HG02885 (cell line): ENCODE results near the gene PSMB9.

ENCODE experiments used
- ATAC-seq: cut with Tn5 transposase; IDR thresholded peaks from one replicate; pipeline ENCODE4 v1.9.1; 2021; ENCODE audit warnings: mild to moderate bottlenecking; ENCODE audit not compliant: unreplicated experiment, poor library complexity

The PSMB9 gene

DNA sequence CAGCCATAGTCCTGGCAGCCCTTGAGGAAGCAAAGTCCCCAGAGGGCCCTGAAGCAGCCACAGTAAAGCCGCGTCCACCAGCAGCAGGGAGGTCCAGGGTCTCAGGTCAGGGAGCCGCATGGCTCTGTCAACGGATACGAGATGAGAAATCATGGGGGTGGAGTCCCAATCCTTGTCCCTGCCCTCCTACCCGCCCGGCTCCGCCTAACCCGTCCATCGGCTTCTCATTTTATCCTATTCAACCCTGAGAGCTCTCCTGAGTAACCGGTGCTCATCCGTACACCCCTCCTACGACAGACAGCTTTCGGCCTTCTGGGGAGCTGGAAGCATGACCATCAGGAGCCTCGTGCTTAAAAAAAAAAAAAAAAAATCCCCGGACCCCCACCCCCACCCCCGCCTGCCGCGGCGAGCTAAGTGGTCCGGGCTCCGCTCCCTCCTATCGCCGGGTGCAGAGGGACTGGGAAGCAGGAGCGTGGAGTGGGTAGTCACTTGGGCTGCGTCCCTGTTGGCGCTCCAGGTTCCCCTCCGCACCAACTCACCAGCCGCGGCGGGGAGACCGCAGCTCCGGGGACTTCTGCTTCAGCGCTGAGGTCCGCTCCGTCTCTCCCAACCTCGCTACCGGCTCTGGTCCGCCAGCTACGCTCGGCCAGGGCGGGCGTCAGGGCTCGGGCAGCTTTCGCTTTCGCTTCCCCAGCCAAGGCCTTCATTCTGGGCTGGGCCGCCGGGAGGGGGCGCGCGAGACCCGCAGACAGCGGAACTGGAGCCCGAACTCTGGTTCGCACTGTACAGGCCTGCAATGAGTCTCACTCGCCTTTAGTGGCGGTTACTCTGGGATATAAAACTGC is 15.7 kb upstream of the PSMB9 start, which contains the start of gene TAP2:
Gene TAP2, minus strand, starts transcription at position 626 of the 845 bp plus-strand sequence. Its CDS starts 506 bp downstream, at position 120.
- peak; percentile 81 for ATAC-seq

DNA sequence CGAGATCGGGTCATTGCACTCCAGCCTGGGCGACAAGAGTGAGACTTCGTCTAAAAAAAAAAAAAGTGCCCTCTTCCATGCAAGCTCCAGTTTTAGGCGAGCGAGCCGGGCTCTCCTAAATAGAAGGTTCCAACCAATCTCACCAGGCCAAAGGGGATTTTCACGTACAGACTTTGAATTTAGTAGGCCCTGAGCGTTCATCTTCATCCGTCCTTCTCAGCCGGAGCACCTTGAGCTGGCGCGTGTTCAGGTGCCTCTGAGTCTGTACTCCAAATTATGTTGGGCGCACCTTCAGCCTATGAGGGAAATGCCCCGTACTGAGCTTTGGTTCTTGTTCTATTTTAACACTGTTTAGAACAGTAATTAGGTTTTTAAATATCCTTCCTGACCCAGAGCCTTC is 14.6 kb upstream of the PSMB9 start:
- ATAC-seq, result no peak

DNA sequence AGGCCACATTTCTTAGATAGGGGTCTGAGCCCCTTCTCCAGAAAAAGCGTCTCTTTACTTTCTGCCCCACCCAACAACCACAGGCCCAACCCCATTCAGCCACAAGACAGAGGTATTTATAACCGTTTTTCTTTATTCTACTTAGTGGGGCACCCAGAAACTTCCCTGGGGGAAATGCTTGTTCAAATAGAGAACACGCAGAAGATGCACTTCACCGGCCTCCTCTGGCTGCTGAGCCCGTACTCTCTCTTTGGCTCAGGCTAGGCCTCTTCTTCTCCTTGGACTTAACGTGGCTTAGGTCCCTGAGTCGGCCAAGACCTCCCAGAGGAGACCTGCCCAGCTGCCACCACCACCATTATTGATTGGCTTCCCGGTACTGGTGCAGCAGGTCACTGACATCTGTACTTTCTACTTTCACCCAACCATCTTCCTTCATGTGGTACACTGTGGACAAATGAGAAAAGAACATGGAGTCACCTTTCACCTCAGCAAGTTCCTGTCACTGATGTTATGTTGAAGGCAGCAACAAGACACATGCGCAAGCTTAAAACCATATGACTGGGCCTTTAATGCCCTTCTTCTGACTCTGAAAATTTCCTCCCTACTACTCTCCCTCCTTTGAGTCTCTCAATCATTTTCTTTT is 13.3 kb upstream of the PSMB9 start:
- no peak for ATAC-seq

DNA sequence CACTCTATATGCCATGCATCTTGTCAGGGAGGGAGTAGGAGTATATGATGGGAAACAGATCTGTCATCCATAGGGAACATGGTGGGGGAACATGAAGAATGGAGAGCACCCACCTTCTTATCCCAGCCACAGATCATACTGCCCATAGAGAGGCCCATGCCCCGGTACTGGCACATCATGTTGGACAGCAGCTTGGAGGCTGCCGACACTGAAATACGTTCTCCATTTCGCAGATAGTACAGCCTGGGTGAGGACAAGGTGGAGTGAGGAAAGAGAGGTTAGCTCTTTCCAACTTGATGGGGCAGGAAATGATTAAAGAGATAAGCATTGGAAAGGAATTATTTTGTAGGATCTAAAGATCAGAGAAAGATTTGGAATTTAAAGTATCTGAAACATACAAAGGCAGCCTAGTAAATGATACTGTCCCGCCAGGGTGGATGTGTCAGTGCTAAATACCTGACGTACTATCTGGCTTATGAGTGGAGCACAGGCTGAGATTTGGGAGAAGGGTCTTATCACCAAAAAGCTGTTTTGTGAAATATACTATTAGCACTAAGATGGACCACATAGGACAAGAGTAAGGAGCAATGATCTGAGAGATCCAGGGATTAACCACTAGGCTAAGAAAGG is 11.9 kb upstream of the PSMB9 start:
- no peak for ATAC-seq

DNA sequence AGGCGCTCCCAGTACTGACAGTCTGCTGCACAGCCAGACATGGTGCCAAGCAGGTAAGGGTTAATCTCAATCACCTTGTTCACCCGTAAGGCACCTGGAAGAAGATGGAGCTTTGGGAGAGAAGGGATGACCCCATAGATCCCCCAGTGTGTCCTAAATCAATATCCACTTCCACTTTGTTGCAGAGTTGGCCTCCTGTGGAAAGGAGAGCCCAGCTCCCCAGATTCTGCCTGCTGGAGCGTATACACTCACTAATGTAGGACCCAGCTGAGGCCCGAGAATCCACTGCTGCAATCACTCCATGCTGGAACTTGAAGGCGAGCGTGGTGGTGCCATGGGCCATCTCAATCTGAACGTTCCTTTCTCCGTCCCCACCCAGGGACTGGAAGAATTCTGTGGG is 11.3 kb upstream of the PSMB9 start:
- ATAC-seq, result no peak

DNA sequence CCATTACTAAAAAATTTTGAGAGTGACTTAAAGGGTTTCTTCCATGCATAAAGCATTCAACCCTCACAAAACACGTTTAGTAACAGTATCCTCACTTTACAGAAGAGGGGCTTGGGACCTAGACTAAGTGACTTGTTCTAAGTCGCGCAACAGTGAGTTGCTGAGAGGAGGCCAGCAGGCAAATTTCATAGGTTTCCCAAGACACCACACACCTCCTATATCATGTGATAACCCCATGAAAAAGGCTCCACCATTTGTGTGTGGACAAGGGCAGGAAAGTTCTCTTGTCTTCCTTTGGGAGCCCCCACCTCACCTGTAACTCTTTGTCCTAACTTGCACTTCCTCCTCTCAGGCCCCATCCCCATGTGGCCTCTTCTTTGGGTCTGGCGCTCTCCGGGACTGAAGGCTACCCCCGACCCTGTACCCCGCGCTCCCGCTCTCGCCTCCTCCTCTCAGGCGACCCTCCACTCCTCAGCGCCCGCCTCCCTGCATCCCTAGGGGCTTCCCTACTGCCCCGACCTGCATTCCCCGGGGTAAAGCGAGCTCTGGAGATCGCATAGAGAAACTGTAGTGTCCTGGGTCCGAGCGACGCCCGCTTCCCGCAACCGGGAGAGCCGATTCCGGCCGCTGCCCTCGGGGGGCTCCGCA is 10.5 kb upstream of the PSMB9 start:
- ATAC-seq, result no peak

DNA sequence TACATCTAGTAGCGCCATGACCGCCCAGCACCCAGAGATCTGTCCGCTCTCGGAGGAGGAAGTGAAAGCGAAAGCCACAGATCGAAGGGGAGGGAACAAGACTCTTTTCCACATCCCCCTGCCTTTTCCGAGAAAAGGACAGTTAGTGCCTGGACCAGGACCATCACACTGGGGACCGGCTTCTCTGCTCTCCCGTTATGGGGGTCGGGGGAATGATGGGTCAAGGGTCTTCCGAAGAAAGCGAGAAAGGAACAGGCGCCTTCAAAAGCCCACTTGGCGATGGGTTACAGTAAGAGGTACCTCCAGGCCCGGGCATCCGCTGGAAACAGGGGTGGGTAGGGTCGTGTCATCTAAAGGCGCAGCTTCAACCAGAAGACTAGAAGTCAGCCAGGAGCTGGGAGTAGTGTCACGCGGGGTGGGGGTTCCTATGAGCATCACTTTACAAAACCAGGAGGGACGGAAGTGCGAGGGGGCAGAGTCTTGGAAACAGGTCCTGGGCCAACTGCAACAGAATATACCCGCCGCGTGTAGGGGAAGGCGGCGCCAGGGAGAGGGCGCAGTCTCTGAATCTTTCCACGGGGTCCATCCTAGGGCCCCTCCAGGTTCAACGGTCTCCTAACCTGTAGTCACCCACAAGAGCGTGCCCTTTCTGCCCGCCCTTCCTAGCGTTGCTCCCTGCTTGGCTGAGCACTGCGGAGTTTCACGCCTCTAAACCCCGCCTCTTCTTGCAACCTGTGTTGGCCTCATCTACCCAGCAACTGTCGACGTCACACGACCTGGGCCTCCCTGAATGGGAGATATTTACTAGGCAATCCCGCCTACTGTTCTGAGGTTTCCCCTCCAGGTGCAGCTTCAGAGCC is 9.8 kb upstream of the PSMB9 start, which contains the start of gene PSMB8:
Gene PSMB8, minus strand, starts transcription at position 69 of the 860 bp plus-strand sequence. Its CDS starts 51 bp downstream, at position 18.
- peak; percentile 81 for ATAC-seq

DNA sequence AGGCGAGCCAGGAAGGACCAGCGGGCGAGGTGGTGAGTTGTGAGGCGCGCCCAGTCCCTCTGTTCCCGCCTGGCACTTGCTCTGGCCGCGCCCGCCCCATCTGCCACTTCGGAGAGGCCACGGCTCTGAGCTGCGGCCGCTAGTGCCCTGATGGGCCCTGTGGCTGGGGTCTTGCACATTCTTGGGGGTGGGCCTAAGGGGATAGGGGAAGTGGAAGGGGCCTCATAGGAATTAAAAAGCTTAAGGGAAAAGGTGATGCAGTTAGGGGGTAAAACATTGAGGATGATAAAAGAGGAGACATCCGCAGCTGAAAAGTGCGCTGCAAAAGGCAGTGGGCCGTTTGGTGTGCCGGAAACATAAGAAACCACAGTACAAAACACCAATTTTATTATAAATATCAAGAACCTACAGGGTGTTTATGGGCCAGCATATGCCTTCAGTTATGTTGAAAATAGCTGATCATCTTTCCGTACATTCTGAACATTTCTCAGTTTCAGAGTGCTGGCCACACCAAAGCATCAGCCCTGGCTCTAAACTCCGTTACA is 9.1 kb upstream of the PSMB9 start:
- ATAC-seq, result no peak

DNA sequence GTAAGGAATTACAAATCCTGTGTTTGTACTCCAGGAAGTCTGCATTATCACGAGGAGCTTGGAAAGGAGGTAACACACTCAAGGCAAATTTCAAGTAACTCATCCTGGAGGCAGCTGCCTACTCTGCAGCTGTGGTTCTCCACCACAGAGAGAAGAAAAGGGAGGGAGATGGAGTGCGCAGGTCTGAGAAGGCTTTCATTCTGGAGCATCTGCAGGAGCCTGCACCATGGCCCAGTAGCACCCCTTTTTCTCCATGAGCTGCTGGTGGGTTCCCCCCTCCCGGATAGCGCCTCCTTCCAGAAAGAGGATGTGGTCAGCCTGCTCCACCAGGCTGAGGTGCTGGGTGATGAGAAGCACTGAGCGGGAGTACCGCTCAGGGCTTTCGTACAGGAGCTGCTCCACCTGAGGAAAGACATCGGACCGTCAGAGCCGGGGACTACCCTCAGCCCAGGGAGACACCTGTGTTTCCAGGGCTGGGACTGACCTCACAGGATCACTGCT is 8.6 kb upstream of the PSMB9 start:
- no peak for ATAC-seq

DNA sequence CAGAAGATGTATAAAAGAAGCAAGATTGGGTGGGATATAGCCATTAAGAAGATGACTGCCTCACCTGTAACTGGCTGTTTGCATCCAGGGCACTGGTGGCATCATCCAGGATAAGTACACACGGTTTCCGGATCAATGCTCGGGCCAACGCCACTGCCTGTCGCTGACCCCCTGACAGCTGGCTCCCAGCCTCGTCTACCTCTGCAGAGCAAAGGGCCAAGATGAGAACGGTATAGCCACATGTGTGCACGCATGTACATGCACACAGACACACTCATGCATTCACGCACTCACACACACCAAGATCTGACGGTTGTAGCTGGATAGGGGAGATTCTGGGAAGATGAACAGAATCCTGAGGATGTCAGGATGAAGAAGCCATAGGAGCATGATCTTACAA is 7.0 kb upstream of the PSMB9 start:
- no peak for ATAC-seq

DNA sequence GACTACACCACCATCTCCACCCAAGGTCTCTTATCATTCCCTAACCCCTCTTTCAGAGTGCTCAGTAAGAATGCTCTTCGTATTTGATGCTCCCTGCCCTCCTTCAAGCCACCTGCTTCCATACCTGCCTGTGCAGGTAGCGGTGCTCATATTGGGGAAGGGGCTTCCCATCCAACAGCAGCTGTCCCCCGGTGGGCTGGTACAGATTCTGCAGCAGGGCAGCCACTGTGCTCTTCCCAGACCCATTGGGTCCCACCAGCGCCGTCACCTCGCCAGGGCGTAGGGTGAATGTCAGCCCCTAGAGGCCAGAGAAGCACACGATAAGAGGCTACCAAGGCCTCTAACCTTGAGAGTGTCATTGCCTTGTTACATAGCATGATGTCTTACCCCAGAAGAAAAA is 6.2 kb upstream of the PSMB9 start:
- no peak for ATAC-seq

DNA sequence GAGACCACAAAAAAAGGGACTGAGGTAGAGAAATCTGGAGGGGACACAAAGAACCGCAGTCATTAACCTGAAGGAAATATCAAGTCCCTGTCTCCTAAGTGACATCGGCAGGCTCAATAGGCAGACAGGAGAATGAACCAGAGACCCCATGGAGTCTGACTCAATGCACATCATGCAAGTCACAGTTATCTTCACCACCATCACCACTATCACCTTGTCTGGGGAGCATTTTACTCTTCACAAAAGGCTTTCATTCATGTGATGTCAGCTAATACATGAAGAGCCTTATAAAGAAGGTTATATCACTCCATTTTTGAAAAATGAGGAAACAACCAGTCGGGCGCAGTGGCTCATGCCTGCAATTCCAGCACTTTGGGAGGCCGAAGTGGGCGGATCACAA is 4.9 kb upstream of the PSMB9 start:
- ATAC-seq, result no peak

DNA sequence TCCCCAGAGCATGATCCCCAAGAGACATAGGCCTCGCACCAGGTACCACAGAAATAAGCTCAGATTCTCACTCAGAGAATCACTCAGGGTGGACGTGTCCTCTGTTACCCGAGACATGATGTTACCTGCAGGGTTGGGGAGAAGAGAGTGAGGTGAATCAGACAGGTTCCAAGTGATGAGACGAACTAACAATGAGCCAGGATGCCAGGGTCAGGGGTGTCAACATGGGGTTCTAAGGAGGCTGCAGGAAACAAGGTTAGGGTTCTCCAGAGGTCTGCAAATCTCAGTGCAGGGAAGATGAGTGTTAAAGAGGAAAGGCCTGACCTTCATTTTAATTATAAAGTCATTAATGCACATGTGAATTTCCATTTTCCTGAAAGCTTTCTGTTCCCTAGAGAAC is 3.0 kb upstream of the PSMB9 start:
- ATAC-seq, result no peak

DNA sequence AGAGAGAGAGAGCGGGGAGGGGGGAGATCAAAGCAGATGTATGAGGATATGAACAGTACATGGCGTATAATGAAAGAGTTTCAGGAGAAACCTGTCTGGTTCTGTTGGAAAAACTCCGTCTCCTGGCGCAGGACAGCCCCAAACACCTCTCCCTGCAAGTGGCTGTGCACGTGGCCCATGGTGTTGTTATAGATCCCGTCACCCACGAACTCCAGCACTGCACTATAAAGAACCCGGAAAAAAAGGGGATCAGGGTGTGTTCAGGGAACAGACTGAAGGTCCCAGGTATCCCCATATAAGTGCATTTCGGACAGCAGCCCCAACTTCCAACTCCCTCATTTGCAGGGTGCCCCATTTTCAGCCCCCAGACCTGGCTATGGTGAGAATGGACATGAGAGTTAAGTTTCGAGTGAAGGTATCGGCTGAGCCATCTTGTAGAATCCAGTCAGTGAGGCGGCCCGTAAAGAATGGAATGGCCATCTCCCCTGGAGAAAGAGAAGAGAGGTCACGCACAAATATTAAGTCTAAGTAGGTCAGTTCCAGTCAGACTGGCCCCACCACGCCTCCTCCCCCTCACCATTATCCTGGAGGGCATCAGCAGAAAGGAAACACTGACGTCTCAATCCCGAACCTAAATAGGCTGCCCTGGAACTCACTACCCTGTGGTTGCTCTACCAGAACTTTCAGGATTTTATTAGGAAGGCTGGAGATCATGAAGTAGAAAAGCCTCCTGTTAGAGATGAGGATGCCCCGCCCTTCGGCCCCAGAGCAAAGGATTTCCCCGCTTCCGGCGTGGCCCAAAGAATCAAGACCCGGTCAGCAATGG is 1.8 kb upstream of the PSMB9 start:
- ATAC-seq, result no peak

DNA sequence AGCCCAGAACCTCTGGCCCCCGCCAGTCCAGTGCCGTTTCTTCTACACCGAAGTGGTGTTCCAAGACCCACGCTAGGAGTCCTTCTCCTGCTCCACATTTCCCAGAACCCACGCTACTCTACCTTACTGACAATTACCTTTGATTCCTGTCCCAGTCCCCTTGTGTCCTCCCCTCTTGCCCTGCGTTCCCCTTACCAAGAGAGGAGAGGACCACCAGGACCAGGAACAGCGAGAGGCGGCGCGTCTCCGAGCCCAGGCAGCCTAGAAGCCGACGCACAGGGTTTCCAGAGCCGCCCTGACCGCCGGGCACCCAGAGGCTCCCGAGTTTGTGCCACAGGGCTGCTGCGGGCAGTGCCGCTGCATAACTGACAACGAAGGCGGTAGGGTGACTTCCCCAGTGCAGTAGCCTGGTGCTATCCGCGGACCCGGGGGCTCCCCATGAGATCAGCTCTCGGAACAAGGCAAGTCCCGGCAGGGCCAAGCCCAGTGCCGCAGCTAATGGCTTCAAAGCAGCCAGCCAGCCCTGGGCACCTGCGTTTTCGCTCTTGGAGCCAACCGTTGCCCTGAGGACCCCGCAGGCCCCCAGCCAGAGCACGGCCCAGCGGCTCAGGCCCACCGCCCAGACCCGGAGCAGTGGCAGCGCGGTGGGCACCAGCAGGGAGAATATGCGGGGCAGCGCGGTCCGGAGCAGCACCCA is 1.0 kb upstream of the PSMB9 start:
- ATAC-seq, result peak; percentile 15

DNA sequence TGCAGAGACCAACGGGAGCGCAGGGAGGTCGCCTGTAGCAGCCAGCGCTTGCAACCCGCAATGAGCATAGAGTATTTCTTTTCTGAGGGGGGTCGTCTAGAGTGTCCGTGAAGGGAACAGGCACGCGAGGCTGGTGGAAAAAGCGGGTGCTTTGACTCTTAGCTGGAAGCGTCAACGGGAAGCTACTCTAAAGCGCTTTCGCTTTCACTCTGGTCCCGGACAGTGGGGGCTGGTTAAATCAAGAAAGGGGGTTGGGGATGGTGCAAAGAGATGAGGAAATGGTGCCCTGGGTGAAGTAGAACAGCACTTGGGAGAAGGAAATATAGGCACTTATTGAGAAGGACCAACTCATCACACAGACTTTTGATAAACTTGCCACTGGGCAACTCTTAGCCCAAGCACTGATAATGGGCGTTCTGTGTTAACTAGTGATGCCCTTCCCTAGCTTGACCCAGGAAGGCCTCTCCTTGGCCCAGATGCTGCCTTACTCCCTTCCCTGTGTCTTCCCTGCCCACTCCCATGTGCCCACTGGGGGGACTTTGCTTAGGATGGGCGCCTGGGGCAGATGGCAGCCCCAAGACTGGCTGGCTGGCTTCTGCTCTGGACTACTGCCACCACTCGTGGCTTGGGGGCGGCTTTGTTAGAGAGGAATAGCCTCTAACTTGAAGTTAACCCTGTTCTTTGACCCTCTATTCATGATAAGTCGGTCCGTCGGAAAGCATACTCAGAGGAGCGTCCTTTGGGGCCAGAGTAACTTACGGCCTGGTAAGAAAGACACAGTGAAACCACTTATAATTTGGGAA is 585 bp downstream of the PSMB9 start:
- peak; percentile 12 for ATAC-seq
